Liver (tissue), 10 donors: ENCODE results near the gene TRAIP. TPM values are rescaled to one million over a fixed set of nuclear protein-coding genes. Genes with fewer than 3 reads are reported as not detected.

Experiments used
- DNase-seq: peaks from one replicate; pipeline ENCODE4 v3.0.0-alpha.2; 2017; ENCODE audit warnings: low spot score
- H3K27ac ChIP-seq, 2 donors: one replicate each; pipeline ENCODE4 v1.7.0; 2013; ENCODE audit warnings: inconsistent platforms in 2 of 2, low read length in 2 of 2, control low read depth in 1 of 2, low read depth in 1 of 2, mild to moderate bottlenecking in 1 of 2
- H3K27me3 ChIP-seq, 4 donors: one replicate each; pipeline versions ENCODE4 v1.6.1 to v1.7.0; 2013; ENCODE audit warnings: low read length in 3 of 4, inconsistent platforms in 1 of 4, mild to moderate bottlenecking in 1 of 4, moderate library complexity in 1 of 4; ENCODE audit not compliant: control insufficient read depth in 4 of 4, insufficient read depth in 4 of 4
- H3K36me3 ChIP-seq, 4 donors: one replicate each; pipeline versions ENCODE4 v1.6.1 to v1.7.0; 2013; ENCODE audit warnings: low read length in 3 of 4, mild to moderate bottlenecking in 3 of 4, low read depth in 1 of 4, moderate library complexity in 1 of 4; ENCODE audit not compliant: control insufficient read depth in 4 of 4, insufficient read depth in 3 of 4
- H3K4me1 ChIP-seq, 4 donors: one replicate each; pipeline versions ENCODE4 v1.6.1 to v1.7.0; 2013; ENCODE audit warnings: low read length in 3 of 4, mild to moderate bottlenecking in 3 of 4, moderate library complexity in 1 of 4; ENCODE audit not compliant: control insufficient read depth in 4 of 4, insufficient read depth in 4 of 4
- H3K4me3 ChIP-seq, 3 donors: one replicate each; pipeline versions ENCODE4 v1.6.1 to v1.7.0; 2013; ENCODE audit warnings: low read length in 3 of 3, control low read depth in 1 of 3, low read depth in 1 of 3, mild to moderate bottlenecking in 1 of 3
- H3K9ac ChIP-seq, 2 donors: one replicate each; pipeline ENCODE4 v1.7.0; 2013; ENCODE audit warnings: low read length in 2 of 2, mild to moderate bottlenecking in 2 of 2, moderate library complexity in 2 of 2, control low read depth in 1 of 2, low read depth in 1 of 2
- H3K9me3 ChIP-seq, 4 donors: one replicate each; pipeline versions ENCODE4 v1.6.1 to v1.7.0; 2013; ENCODE audit warnings: low read length in 3 of 4; ENCODE audit not compliant: control insufficient read depth in 4 of 4
- ATF3 ChIP-seq: IDR thresholded peaks from 2 replicates; pipeline ENCODE4 v1.6.1; 2016; ENCODE audit warnings: antibody characterized with exemption
- EGR1 ChIP-seq, 2 donors: IDR thresholded peaks; 2 replicates each; pipeline ENCODE4 v1.6.1; 2016 to 2018; ENCODE audit warnings: antibody characterized with exemption in 2 of 2, low read depth in 2 of 2
- FOXA2 ChIP-seq: IDR thresholded peaks from 2 replicates; pipeline ENCODE4 v1.6.1; 2016; ENCODE audit warnings: antibody characterized with exemption
- GABPA ChIP-seq, 2 donors: IDR thresholded peaks in 1 of 2; conservative IDR thresholded peaks in 1 of 2; 2 replicates each; pipeline ENCODE4 v1.6.1; 2016; ENCODE audit warnings: antibody characterized with exemption in 2 of 2, mild to moderate bottlenecking in 1 of 2, moderate library complexity in 1 of 2
- NR2F2 ChIP-seq: IDR thresholded peaks from 2 replicates; pipeline ENCODE4 v1.6.1; 2016; ENCODE audit warnings: antibody characterized with exemption
- RXRA ChIP-seq, 2 donors: IDR thresholded peaks; 2 replicates each; pipeline ENCODE4 v1.6.1; 2017 to 2018; ENCODE audit warnings: antibody characterized with exemption in 2 of 2, mild to moderate bottlenecking in 1 of 2
- SP1 ChIP-seq: IDR thresholded peaks from 2 replicates; pipeline ENCODE4 v1.6.1; 2018; ENCODE audit warnings: antibody characterized with exemption, mild to moderate bottlenecking
- TAF1 ChIP-seq: conservative IDR thresholded peaks from 2 replicates; pipeline ENCODE4 v1.6.1; 2016; ENCODE audit warnings: antibody characterized with exemption, mild to moderate bottlenecking
- YY1 ChIP-seq: IDR thresholded peaks from 2 replicates; pipeline ENCODE4 v1.6.1; 2016; ENCODE audit warnings: antibody characterized with exemption, mild to moderate bottlenecking
- ZBTB33 ChIP-seq: IDR thresholded peaks from 2 replicates; pipeline ENCODE4 v1.6.1; 2016; ENCODE audit warnings: antibody characterized with exemption
- WGBS: extraction: QIAGEN DNeasy Blood & Tissue Kit; methylation state at CpG from one replicate; pipeline ENCODE4 v1.1.7; 2013; 5-methylcytosine and 5-hydroxymethylcytosine counted together
- polyA plus RNA-seq, 2 donors: library from polyadenylated mRNA; stranded (reverse) in 1 of 2; unstranded in 1 of 2; fragments of 200-250 nt in 1 of 2; fragments of >200 nt in 1 of 2; fragmentation: Nextera tagmentation in 1 of 2; extraction: Ambion mirVana in 1 of 2; gene quantifications; one replicate each; pipeline versions ENCODE4 v1.2.1 to v1.2.3, GENCODE V29; 2013 to 2015
- small RNA-seq: library from RNA; depleted of rRNA; stranded (forward); fragments of <200 nt; gene quantifications from one replicate; pipeline ENCODE3, GENCODE V24; 2014
- total RNA-seq, 2 donors: library from RNA; depleted of rRNA; stranded (reverse); fragments of >200 nt; gene quantifications; one replicate each; pipeline ENCODE4 v1.2.3, GENCODE V29; 2014
- TF ChIP-seq, protein P1 (sequence below): IDR thresholded peaks from 2 replicates; pipeline ENCODE4 v1.6.1; 2016; ENCODE audit warnings: antibody characterized with exemption
- donor health status: healthy.
- donor health status: healthy.
- donor health status: healthy.
- donor health status: healthy.
- donor health status: healthy.

The TRAIP gene
- total and polyA plus RNA-seq, 4 donors, result 0.42 to 7.9 (median 0.64) TPM

GRCh38 chr3:49780080-49780974 is 76.0 kb downstream of the TRAIP start:
- H3K27ac ChIP-seq, result no peak overlapping the region
- no peak overlapping the region for H3K9ac ChIP-seq
- WGBS, result 81% methylated on average over 4 of the region's 4 CpGs
- TF ChIP-seq ZBTB33, result no peak
- TF ChIP-seq TAF1, result no peak
- TF ChIP-seq, protein P1, sequence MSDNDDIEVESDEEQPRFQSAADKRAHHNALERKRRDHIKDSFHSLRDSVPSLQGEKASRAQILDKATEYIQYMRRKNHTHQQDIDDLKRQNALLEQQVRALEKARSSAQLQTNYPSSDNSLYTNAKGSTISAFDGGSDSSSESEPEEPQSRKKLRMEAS, result no peak
- TF ChIP-seq ATF3, result no peak
- TF ChIP-seq RXRA (IDR thresholded peaks at IDR 0.05), result no peak
- TF ChIP-seq SP1, result no peak
- TF ChIP-seq FOXA2, result no peak
- TF ChIP-seq NR2F2, result no peak
- peaks cover 5 to 11% (median 7%) of the 10 kb centered on the region in 4 donors for H3K4me1 ChIP-seq
- no peaks in the 10 kb centered on the region for H3K27me3 ChIP-seq
- peaks cover 0 to 5% (median 2%) of the 10 kb centered on the region in 4 donors for H3K36me3 ChIP-seq
- no peak overlapping the region for H3K4me3 ChIP-seq
- no peak for DNase-seq
- H3K9me3 ChIP-seq, result no peaks in the 10 kb centered on the region

GRCh38 chr3:49779358-49780079 is 76.8 kb downstream of the TRAIP start:
- Histone ChIP-seq H3K27me3 (no peaks in the 10 kb centered on the region), H3K4me1 (peaks cover 3 to 8% (median 5%) of the 10 kb centered on the region in 4 donors), H3K36me3 (peaks cover 0 to 6% (median 1%) of the 10 kb centered on the region in 4 donors), H3K27ac (no peak overlapping the region), H3K4me3 (no peak overlapping the region), H3K9me3 (no peaks in the 10 kb centered on the region), H3K9ac (no peak overlapping the region)
- no peak for DNase-seq
- 97% methylated on average over 5 of the region's 5 CpGs for WGBS
- TF ChIP-seq SP1 (no peak), GABPA (IDR thresholded peaks at IDR 0.05 in 1 of 2, conservative IDR thresholded peaks at IDR 0.05 in 1 of 2) (no peak), YY1 (no peak), TAF1 (no peak), EGR1 (IDR thresholded peaks at IDR 0.05; ENCODE audit: low read depth in 2 of 2) (no peak), NR2F2 (no peak), RXRA (IDR thresholded peaks at IDR 0.05) (no peak), FOXA2 (no peak), ATF3 (no peak)
- TF ChIP-seq, protein P1, result no peak

Small RNA genes within 50 kb of the gene (small RNA-seq; reads per million reads assigned to genes)
- not detected for gene RN7SL217P

Other genes starting within 250 kb of the TRAIP start
- 10 to 100 TPM; 91.3 to 94.1 TPM for gene APEH, start 182.2 kb downstream of the TRAIP start, total RNA-seq
- 10 to 100 TPM; 65.1 to 83.8 TPM for gene APEH, start 182.2 kb downstream of the TRAIP start, polyA plus RNA-seq
- gene MST1, start 167.1 kb downstream of the TRAIP start, total RNA-seq, result 100 to 1,000 TPM; 262 to 551 TPM
- gene MST1, start 167.1 kb downstream of the TRAIP start, polyA plus RNA-seq, result 100 to 1,000 TPM; 509 to 634 TPM
- gene RNF123, start 167.0 kb downstream of the TRAIP start, total RNA-seq, result 100 to 1,000 TPM in 1 of 2 donors, 10 to 100 TPM in 1; 44.0 to 104 TPM
- 10 to 100 TPM; 34.3 to 36.4 TPM for gene RNF123, start 167.0 kb downstream of the TRAIP start, polyA plus RNA-seq
- gene AMIGO3, start 136.9 kb downstream of the TRAIP start, total RNA-seq, result not detected
- 1 to 10 TPM in 1 of 2 donors, under 1 TPM in 1; 0.11 to 1.1 TPM for gene AMIGO3, start 136.9 kb downstream of the TRAIP start, polyA plus RNA-seq
- gene GMPPB, start 132.6 kb downstream of the TRAIP start, total RNA-seq, result 10 to 100 TPM; 12.6 to 57.7 TPM
- 10 to 100 TPM; 13.4 to 57.8 TPM for gene GMPPB, start 132.6 kb downstream of the TRAIP start, polyA plus RNA-seq
- gene IP6K1, start 70.0 kb downstream of the TRAIP start, total RNA-seq, result 10 to 100 TPM; 22.9 to 32.3 TPM
- 10 to 100 TPM in 1 of 2 donors, 1 to 10 TPM in 1; 6.6 to 13.2 TPM for gene IP6K1, start 70.0 kb downstream of the TRAIP start, polyA plus RNA-seq
- not detected for gene CDHR4, start 56.7 kb downstream of the TRAIP start, total RNA-seq
- not detected for gene CDHR4, start 56.7 kb downstream of the TRAIP start, polyA plus RNA-seq
- 1 to 10 TPM in 1 of 2 donors, under 1 TPM in 1; 0.84 to 4.2 TPM for gene INKA1, start 53.3 kb downstream of the TRAIP start, total RNA-seq
- gene INKA1, start 53.3 kb downstream of the TRAIP start, polyA plus RNA-seq, result 1 to 10 TPM; 1.2 TPM
- 10 to 100 TPM; 15.8 to 29.5 TPM for gene UBA7, start 42.6 kb downstream of the TRAIP start, total RNA-seq
- 10 to 100 TPM; 14.6 TPM for gene UBA7, start 42.6 kb downstream of the TRAIP start, polyA plus RNA-seq
- gene CAMKV, start 13.3 kb upstream of the TRAIP start, total RNA-seq, result not detected
- gene CAMKV, start 13.3 kb upstream of the TRAIP start, polyA plus RNA-seq, result not detected
- under 1 TPM; 0.23 to 0.42 TPM for gene MST1R, start 47.3 kb upstream of the TRAIP start, total RNA-seq
- under 1 TPM; 0.10 to 0.56 TPM for gene MST1R, start 47.3 kb upstream of the TRAIP start, polyA plus RNA-seq
- 1 to 10 TPM; 4.6 to 9.0 TPM for gene MON1A, start 73.2 kb upstream of the TRAIP start, total RNA-seq
- 1 to 10 TPM; 7.4 to 9.5 TPM for gene MON1A, start 73.2 kb upstream of the TRAIP start, polyA plus RNA-seq
- 10 to 100 TPM; 18.1 to 59.2 TPM for gene RBM6, start 83.6 kb upstream of the TRAIP start, total RNA-seq
- 10 to 100 TPM; 10.9 to 57.0 TPM for gene RBM6, start 83.6 kb upstream of the TRAIP start, polyA plus RNA-seq
- 100 to 1,000 TPM in 1 of 2 donors, 10 to 100 TPM in 1; 94.0 to 142 TPM for gene RBM5, start 232.4 kb upstream of the TRAIP start, total RNA-seq
- 10 to 100 TPM; 21.2 to 34.5 TPM for gene RBM5, start 232.4 kb upstream of the TRAIP start, polyA plus RNA-seq